Ascending aorta (tissue), 2 donors: ENCODE results near the gene NELFB. TPM values are rescaled to one million over a fixed set of nuclear protein-coding genes. Genes with fewer than 3 reads are reported as not detected.
A peak's percentile ranks its signal among the peaks of the same experiment; 100 is the strongest.

Experiments
- DNase-seq, 2 donors: peaks; one replicate each; pipeline ENCODE4 v3.0.0-alpha.2; 2019; ENCODE audit warnings: low spot score in 2 of 2
- H3K27ac ChIP-seq, 2 donors: fragments of 200-600 bp; sonication (generic); one replicate each; pipeline ENCODE4 v1.5.1; 2016 to 2017; ENCODE audit warnings: mild to moderate bottlenecking in 1 of 2
- H3K27me3 ChIP-seq: fragments of 200-600 bp; sonication (generic); one replicate; pipeline ENCODE4 v1.5.1; 2017
- H3K36me3 ChIP-seq, 2 donors: fragments of 200-600 bp; sonication (generic); one replicate each; pipeline ENCODE4 v1.5.1; 2016
- H3K4me1 ChIP-seq, 2 donors: fragments of 200-600 bp; sonication (generic); one replicate each; pipeline ENCODE4 v1.5.1; 2016 to 2017; ENCODE audit warnings: mild to moderate bottlenecking in 1 of 2
- H3K4me3 ChIP-seq, 2 donors: fragments of 200-600 bp; sonication (generic); one replicate each; pipeline ENCODE4 v1.5.1; 2016 to 2017; ENCODE audit warnings: mild to moderate bottlenecking in 1 of 2
- H3K9me3 ChIP-seq, 2 donors: fragments of 200-600 bp; sonication (generic); one replicate each; pipeline ENCODE4 v1.5.1; 2016
- intact Hi-C: fragments of 100-400 bp; cut with DNase I; formaldehyde crosslinking; loops from one replicate; pipeline ENCODE4 v1.15.1; 2023
- total RNA-seq: library from RNA; depleted of rRNA; stranded (reverse); fragments of >200 nt; gene quantifications from one replicate; pipeline ENCODE4 v1.1.0, GENCODE V29; 2016
- TF ChIP-seq, protein P1 (sequence below), 3 experiments: fragments of 200-600 bp in 2 of 3; fragments of 450-650 bp in 1 of 3; sonication (generic) in 2 of 3; IDR thresholded peaks; one replicate each; pipeline ENCODE4 v1.5.1; 2016 to 2019; ENCODE audit warnings: antibody characterized with exemption in 3 of 3, mild to moderate bottlenecking in 1 of 3, moderate library complexity in 1 of 3

Gene NELFB
- total RNA-seq, 1 donor from 2014 or later, result 71.7 TPM

DNA sequence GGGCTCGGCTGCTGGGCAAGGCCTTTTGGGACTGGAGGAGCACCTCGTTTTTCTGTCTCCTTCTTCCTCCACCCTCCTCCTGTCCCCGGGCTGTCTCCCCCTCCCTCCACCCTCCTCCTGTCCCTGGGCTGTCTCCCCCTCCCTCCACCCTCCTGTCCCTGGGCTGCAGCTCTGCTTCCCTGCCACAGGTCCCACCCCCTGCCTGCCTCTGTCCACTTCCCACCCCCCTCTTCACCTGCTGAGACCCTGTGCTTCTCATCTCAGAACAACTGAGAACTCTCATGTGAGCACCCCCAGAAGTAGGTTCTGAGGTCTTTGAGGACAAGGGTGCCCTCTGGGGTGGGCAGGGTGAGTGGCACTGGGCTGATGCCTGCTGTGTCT lies 16.6 kb downstream of the NELFB start:
- no peaks in the 10 kb centered on the region for H3K9me3 ChIP-seq
- peaks cover 14 to 30% of the 10 kb centered on the region in 2 donors for H3K4me1 ChIP-seq
- H3K27me3 ChIP-seq, result no peaks in the 10 kb centered on the region
- H3K36me3 ChIP-seq, result peaks cover 18 to 40% of the 10 kb centered on the region in 2 donors
- TF ChIP-seq, protein P1, sequence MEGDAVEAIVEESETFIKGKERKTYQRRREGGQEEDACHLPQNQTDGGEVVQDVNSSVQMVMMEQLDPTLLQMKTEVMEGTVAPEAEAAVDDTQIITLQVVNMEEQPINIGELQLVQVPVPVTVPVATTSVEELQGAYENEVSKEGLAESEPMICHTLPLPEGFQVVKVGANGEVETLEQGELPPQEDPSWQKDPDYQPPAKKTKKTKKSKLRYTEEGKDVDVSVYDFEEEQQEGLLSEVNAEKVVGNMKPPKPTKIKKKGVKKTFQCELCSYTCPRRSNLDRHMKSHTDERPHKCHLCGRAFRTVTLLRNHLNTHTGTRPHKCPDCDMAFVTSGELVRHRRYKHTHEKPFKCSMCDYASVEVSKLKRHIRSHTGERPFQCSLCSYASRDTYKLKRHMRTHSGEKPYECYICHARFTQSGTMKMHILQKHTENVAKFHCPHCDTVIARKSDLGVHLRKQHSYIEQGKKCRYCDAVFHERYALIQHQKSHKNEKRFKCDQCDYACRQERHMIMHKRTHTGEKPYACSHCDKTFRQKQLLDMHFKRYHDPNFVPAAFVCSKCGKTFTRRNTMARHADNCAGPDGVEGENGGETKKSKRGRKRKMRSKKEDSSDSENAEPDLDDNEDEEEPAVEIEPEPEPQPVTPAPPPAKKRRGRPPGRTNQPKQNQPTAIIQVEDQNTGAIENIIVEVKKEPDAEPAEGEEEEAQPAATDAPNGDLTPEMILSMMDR (IDR thresholded peaks at IDR 0.05), result no peak
- H3K4me3 ChIP-seq, result no peak overlapping the region
- peak overlapping the region in 1 of 2 donors; percentile 44 for H3K27ac ChIP-seq
- intact Hi-C loops, result no loop called here
- no peak for DNase-seq

DNA sequence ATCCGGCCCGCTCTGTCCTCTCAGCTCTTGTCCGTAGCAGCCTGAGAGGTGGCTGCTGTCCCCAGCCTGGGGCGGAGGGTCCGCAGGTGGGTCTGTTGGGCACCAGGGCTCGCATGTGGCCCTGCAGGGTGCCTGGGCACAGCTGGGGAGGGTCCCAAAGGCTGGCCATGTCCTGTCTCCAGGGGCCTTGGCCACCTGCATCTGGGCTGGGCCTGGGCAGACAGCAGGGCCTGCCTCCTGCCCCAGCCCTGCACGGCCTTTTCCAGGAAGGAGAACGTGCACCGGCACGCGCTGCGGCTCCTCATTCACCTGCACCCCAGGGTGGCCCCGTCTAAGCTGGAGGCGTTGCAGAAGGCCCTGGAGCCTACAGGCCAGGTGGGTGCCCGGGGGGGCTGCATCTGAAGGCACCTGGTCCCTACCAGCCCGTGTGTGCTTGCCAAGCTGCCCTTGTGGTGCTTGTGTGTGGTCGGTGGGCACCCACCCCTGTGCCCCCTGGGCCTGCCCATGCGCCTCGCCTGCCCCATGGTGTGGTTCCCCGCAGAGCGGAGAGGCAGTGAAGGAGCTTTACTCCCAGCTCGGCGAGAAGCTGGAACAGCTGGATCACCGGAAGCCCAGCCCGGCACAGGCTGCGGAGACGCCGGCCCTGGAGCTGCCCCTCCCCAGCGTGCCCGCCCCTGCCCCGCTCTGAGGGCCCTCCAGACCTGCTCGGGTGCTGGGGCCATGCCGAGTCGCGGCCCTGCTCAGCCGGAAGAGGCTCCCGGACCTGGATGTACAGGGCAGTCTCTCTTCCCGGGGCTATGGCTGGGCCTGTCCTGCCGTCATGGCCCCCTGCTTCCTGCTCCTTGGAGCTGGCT lies 17.3 kb downstream of the NELFB start:
- H3K9me3 ChIP-seq, result no peaks in the 10 kb centered on the region
- TF ChIP-seq, protein P1 (IDR thresholded peaks at IDR 0.05), result no peak
- no peaks in the 10 kb centered on the region for H3K27me3 ChIP-seq
- intact Hi-C loops, result no loop called here
- peaks cover 14 to 35% of the 10 kb centered on the region in 2 donors for H3K4me1 ChIP-seq
- H3K36me3 ChIP-seq, result peaks cover 18 to 32% of the 10 kb centered on the region in 2 donors
- H3K27ac ChIP-seq, result no peak overlapping the region
- no peak overlapping the region for H3K4me3 ChIP-seq
- DNase-seq, result no peak

DNA sequence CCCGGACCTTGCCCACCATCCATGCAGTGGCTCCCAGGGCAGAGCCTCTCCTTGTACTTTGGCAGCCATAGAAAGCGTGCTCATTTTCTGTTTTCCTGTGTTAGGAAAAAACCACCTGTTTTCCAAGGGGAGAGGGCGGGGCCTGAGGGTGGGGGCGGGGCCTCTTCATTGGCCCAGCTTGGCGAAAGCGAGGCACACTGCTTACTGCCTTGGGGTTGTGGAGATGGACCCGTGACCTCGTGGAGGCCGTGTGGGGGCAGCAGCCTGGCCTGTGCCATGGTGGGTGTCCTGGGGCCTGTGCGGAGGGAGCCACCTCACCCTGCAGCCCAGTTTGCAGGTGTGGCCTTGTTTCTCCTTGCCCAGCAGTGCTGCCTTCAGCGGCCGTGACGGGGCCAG lies 18.0 kb downstream of the NELFB start:
- H3K9me3 ChIP-seq, result no peaks in the 10 kb centered on the region
- intact Hi-C loops, result no loop called here
- no peaks in the 10 kb centered on the region for H3K27me3 ChIP-seq
- H3K27ac ChIP-seq, result no peak overlapping the region
- no peak overlapping the region for H3K4me3 ChIP-seq
- TF ChIP-seq, protein P1 (IDR thresholded peaks at IDR 0.05), result no peak
- no peak for DNase-seq
- peaks cover 18 to 27% of the 10 kb centered on the region in 2 donors for H3K36me3 ChIP-seq
- H3K4me1 ChIP-seq, result peaks cover 14 to 35% of the 10 kb centered on the region in 2 donors

DNA sequence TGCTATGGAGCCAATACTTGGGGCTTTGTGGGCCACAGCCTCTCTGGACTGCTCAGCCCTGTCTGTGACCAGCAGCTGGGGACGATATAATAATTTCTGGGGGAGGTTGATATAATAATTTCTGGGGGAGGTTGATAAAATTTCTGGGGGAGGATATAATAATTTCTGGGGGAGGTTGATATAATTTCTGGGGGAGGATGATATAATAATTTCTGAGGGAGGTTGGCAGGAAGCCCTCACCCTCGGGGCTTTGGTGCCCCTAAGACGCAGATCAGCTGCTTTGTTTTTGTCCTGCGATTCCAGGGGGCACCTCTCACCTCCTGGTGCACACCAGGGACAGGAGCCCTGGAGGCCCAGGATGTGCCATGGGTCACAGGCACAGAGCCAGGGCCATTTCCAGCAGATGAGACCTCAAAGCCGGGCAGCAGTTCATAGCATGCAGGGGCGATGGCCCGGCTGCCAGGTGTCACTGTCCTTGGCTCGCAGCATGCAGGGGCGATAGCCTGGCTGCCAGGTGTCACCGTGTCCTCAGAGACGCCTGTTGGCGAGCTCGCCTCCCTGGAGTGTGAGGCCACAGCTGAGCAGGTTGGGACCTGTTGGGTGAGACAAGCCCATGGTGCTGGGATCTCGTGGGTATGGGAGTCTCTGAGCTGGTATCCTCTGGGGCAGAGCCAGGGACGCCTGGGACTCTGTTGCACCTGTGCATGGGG lies 18.6 kb downstream of the NELFB start:
- Histone ChIP-seq H3K27ac (no peak overlapping the region), H3K27me3 (no peaks in the 10 kb centered on the region), H3K36me3 (peaks cover 18 to 28% of the 10 kb centered on the region in 2 donors), H3K4me1 (peaks cover 10 to 30% of the 10 kb centered on the region in 2 donors), H3K4me3 (no peak overlapping the region), H3K9me3 (no peaks in the 10 kb centered on the region)
- DNase-seq, result no peak
- TF ChIP-seq, protein P1 (IDR thresholded peaks at IDR 0.05), result no peak
- intact Hi-C loops, result no loop called here

DNA sequence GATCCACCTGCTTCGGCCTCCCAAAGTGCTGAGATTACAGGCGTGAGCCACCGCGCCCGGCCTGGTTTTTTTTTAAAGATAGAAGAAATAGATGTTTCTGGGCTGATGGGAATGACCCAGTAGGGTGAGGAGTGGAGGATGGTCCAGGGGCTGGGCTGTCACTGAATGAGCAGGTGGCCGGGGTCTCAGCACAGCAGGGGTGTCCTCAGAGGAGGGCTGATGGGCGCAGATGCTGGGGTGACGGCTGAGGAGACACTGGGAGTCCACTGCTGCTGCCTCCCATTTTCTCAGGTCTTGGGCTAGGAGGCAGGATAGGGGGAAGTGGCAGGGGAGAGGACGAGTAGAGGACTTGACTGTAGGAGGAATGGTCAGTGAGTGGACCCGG lies 20.1 kb downstream of the NELFB start:
- Histone ChIP-seq H3K9me3 (no peaks in the 10 kb centered on the region), H3K4me1 (peaks cover 4 to 21% of the 10 kb centered on the region in 2 donors), H3K27ac (no peak overlapping the region), H3K27me3 (no peaks in the 10 kb centered on the region), H3K36me3 (peaks cover 28 to 41% of the 10 kb centered on the region in 2 donors), H3K4me3 (no peak overlapping the region)
- intact Hi-C loops, result no loop called here
- DNase-seq, result no peak
- TF ChIP-seq, protein P1 (IDR thresholded peaks at IDR 0.05), result no peak
